Breast epithelium (tissue), 3 donors: Measurements from ENCODE around the gene FLRT2.

Source experiments
- POLR2A ChIP-seq: fragments of 450-650 bp; IDR thresholded peaks from one replicate; pipeline ENCODE4 v1.6.1; 2016; ENCODE audit warnings: antibody characterized with exemption, mild to moderate bottlenecking, moderate library complexity
- POLR2AphosphoS5 ChIP-seq, 3 donors: sonication (generic); formaldehyde crosslinking; IDR thresholded peaks; one replicate each; pipeline ENCODE4 v1.6.1; 2017; ENCODE audit warnings: antibody characterized with exemption in 3 of 3
- TF ChIP-seq, protein P1 (sequence below), 3 donors: fragments of 450-650 bp; IDR thresholded peaks; one replicate each; pipeline ENCODE4 v1.5.1; 2016 to 2017; ENCODE audit warnings: antibody characterized with exemption in 3 of 3, mild to moderate bottlenecking in 3 of 3, moderate library complexity in 3 of 3

DNA sequence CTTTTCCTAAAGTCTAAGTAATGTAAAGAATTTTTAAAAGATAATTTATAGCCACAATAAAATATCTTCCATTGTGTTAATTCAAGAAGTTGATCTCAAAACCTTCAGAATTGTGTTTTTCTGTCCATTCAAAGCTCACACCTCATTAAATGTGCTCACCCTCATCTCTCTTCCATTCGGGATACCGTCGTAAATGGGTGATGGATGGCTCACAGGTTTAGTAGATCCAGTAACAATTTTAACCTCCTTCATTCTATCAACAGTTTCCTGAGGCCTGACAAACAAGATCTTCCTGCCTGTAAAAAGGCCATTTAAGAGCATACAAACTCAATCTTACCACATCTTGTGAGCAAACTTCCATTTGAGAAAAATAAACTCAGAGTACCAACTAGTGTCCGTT is 9.4 kb upstream of the FLRT2 start:
- no peak for TF ChIP-seq POLR2AphosphoS5 (IDR thresholded peaks at IDR 0.05)
- no peak for TF ChIP-seq POLR2A
- TF ChIP-seq, protein P1, sequence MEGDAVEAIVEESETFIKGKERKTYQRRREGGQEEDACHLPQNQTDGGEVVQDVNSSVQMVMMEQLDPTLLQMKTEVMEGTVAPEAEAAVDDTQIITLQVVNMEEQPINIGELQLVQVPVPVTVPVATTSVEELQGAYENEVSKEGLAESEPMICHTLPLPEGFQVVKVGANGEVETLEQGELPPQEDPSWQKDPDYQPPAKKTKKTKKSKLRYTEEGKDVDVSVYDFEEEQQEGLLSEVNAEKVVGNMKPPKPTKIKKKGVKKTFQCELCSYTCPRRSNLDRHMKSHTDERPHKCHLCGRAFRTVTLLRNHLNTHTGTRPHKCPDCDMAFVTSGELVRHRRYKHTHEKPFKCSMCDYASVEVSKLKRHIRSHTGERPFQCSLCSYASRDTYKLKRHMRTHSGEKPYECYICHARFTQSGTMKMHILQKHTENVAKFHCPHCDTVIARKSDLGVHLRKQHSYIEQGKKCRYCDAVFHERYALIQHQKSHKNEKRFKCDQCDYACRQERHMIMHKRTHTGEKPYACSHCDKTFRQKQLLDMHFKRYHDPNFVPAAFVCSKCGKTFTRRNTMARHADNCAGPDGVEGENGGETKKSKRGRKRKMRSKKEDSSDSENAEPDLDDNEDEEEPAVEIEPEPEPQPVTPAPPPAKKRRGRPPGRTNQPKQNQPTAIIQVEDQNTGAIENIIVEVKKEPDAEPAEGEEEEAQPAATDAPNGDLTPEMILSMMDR (IDR thresholded peaks at IDR 0.05) = no peak
